Astrocyte (in vitro differentiated cells and primary cell): Measurements from ENCODE around the gene FRMD5.

Source experiments
- CTCF ChIP-seq: IDR thresholded peaks from 2 replicates; pipeline ENCODE4 v1.5.1; 2011; ENCODE audit warnings: low read depth, mild to moderate bottlenecking, inconsistent platforms, low read length, moderate library complexity; ENCODE audit not compliant: insufficient read depth
- EZH2 ChIP-seq: IDR thresholded peaks from 2 replicates; pipeline ENCODE4 v1.6.1; 2012; ENCODE audit warnings: mild to moderate bottlenecking, low read length, inconsistent platforms; ENCODE audit not compliant: insufficient read depth

DNA sequence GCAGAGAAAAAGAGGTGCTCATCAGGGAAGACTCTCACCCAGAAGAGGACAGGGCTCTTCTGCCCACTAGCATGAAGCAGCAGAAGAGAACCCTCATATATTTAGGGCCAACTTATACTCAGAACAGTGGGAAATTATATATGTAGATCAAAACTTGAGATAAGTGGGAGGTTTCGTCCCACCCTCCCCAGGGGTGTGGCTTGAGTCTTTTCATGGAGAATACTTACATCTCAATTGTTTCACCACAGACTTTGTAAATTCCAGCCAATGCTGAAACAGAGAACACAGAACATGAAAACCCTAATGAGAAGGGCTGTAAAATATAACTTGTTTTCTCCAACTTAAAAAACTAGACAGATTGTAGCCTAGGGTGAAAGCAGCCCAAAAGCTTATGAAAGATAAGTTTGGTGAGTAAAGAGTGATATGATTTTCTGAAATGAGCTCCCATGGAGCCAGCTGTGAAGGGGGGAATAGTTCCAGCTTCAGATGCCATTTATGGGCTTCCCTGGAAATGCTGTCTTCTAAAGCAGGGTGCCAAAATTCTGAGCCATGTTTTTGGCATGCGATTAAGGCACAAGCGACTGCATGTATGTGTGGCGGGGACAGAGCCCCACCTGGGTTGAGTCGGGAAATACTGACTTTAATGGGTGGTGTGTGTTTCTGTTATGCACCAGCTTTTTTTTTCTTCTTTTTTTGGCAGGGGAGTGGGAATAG lies 275.4 kb downstream of the FRMD5 start:
- no peak for TF ChIP-seq CTCF
- TF ChIP-seq EZH2: no peak
